ENCODE data around the gene CATSPERD.

Gene CATSPERD

DNA sequence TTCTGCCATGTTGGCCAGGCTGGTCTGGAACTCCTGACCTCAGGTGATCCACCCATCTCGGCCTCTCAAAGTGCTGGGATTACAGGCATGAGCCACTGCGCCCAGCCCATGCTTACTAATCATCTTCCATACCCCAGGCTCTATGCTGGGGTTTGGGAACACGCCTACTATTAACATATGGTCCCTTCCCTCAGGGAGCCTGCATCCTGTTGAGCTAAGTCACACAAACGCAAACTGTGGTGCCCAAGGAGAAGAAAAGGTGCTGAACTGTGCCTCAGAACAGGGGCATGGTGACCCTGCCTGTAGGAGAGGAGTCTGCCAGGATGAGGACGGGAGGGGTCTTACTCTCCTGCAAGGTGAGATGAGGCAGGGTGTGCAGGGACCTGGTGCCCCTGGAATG is 45.7 kb upstream of the CATSPERD start:
- TF ChIP-seq POLR2AphosphoS5 (IDR thresholded peaks at IDR 0.05; ENCODE audit: low read depth, low read length) (no peak), FOXP2 (optimal IDR thresholded peaks at IDR 0.05; ENCODE audit: borderline replicate concordance, extremely low read depth, extremely low read length, insufficient read depth) (no peak), TAF1 (IDR thresholded peaks at IDR 0.05; ENCODE audit: borderline replicate concordance, insufficient read depth, low read length) (no peak), SIN3A (IDR thresholded peaks at IDR 0.05; ENCODE audit: borderline replicate concordance, insufficient read depth, low read length) (no peak)
- TF ChIP-seq, protein P1, sequence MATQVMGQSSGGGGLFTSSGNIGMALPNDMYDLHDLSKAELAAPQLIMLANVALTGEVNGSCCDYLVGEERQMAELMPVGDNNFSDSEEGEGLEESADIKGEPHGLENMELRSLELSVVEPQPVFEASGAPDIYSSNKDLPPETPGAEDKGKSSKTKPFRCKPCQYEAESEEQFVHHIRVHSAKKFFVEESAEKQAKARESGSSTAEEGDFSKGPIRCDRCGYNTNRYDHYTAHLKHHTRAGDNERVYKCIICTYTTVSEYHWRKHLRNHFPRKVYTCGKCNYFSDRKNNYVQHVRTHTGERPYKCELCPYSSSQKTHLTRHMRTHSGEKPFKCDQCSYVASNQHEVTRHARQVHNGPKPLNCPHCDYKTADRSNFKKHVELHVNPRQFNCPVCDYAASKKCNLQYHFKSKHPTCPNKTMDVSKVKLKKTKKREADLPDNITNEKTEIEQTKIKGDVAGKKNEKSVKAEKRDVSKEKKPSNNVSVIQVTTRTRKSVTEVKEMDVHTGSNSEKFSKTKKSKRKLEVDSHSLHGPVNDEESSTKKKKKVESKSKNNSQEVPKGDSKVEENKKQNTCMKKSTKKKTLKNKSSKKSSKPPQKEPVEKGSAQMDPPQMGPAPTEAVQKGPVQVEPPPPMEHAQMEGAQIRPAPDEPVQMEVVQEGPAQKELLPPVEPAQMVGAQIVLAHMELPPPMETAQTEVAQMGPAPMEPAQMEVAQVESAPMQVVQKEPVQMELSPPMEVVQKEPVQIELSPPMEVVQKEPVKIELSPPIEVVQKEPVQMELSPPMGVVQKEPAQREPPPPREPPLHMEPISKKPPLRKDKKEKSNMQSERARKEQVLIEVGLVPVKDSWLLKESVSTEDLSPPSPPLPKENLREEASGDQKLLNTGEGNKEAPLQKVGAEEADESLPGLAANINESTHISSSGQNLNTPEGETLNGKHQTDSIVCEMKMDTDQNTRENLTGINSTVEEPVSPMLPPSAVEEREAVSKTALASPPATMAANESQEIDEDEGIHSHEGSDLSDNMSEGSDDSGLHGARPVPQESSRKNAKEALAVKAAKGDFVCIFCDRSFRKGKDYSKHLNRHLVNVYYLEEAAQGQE (IDR thresholded peaks at IDR 0.05; ENCODE audit: insufficient read depth in 1 of 2, low read depth in 2 of 2, low read length in 2 of 2): no peak

DNA sequence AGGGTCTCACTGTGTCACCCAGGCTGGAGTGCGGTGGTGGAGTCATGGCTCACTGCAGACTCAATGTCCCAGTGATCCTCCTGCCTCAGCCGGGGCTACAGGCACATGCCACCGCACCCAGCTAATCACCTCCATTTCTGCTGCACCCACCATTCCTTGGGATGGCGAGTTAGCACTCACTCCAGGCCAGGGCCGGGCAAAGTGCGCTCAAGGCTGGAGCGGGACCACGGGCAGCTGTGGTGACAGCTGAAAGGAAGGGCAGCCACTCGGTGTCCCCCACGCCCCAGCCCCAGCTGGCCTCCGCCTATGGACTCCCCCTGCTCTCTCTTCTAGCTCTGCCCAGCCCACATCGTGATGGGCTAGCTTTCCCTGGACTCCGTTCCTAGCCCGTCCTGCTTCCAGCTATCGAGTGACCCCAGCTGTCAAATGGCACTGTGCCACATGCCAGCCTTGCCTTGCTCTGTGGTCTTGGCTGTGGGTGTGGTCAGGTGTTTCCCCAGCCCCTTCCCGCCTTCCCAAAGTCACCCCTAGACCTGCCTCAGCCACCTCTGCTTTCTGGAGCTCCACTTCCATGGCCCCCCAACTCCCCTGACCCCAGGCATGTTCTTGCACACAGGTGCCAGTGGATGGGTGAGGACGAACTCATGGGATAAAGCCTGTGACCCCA is 44.2 kb upstream of the CATSPERD start:
- TF ChIP-seq TAF1 (IDR thresholded peaks at IDR 0.05; ENCODE audit: borderline replicate concordance, insufficient read depth, low read length) (no peak), SIN3A (IDR thresholded peaks at IDR 0.05; ENCODE audit: borderline replicate concordance, insufficient read depth, low read length) (no peak), FOXP2 (optimal IDR thresholded peaks at IDR 0.05; ENCODE audit: borderline replicate concordance, extremely low read depth, extremely low read length, insufficient read depth) (no peak), POLR2AphosphoS5 (IDR thresholded peaks at IDR 0.05; ENCODE audit: low read depth, low read length) (no peak)
- TF ChIP-seq, protein P1 (IDR thresholded peaks at IDR 0.05; ENCODE audit: insufficient read depth in 1 of 2, low read depth in 2 of 2, low read length in 2 of 2): no peak

DNA sequence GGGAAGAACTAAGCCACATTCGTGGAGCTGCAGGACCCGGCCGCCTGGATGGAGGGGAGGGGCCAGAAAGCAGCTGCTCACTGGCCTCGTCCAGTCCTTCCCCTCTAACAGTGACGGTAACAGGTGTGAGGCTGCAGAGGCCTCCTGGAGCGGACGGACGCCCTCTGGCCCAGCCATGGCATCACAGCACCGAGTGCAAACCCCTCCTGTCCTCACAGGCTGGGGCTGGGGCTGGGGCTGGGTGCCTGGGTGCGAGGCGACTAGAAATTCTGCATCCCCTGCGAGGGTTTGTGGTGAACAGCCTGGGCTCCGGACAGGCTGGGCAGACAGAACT is 43.7 kb upstream of the CATSPERD start:
- no peak; the same call in 1 of the 2 replicates for TF ChIP-seq POLR2AphosphoS5 (IDR thresholded peaks at IDR 0.05; ENCODE audit: low read depth, low read length)
- no peak for TF ChIP-seq TAF1 (IDR thresholded peaks at IDR 0.05; ENCODE audit: borderline replicate concordance, insufficient read depth, low read length)
- TF ChIP-seq FOXP2 (optimal IDR thresholded peaks at IDR 0.05; ENCODE audit: borderline replicate concordance, extremely low read depth, extremely low read length, insufficient read depth): no peak
- TF ChIP-seq SIN3A (IDR thresholded peaks at IDR 0.05; ENCODE audit: borderline replicate concordance, insufficient read depth, low read length): no peak
- TF ChIP-seq, protein P1 (IDR thresholded peaks at IDR 0.05; ENCODE audit: insufficient read depth in 1 of 2, low read depth in 2 of 2, low read length in 2 of 2): no peak

DNA sequence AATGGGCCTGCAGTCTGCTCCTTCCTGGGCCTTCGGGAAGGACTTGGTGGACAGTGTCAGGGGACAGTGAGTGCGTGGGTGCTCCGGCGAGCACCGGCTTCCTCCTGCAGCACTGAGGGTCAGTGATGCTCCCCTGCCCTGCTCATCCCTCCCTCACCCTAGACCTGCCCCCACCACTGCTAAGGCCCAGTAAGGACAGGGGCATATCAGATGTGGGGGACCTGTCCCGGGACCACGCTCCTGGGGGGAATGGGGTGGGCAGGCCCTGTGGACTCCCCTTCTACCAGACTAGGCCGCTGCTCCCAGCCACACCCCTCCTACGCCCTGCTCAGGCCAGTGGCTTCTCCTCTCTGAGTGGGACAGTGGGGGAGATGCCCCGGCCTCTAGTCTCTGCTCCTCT is 43.3 kb upstream of the CATSPERD start:
- TF ChIP-seq, protein P1 (IDR thresholded peaks at IDR 0.05; ENCODE audit: insufficient read depth in 1 of 2, low read depth in 2 of 2, low read length in 2 of 2): no peak
- no peak for TF ChIP-seq SIN3A (IDR thresholded peaks at IDR 0.05; ENCODE audit: borderline replicate concordance, insufficient read depth, low read length)

- TF ChIP-seq FOXP2 (optimal IDR thresholded peaks at IDR 0.05; ENCODE audit: borderline replicate concordance, extremely low read depth, extremely low read length, insufficient read depth) (no peak), TAF1 (IDR thresholded peaks at IDR 0.05; ENCODE audit: borderline replicate concordance, insufficient read depth, low read length) (no peak), SIN3A (IDR thresholded peaks at IDR 0.05; ENCODE audit: borderline replicate concordance, insufficient read depth, low read length) (no peak), POLR2AphosphoS5 (IDR thresholded peaks at IDR 0.05; ENCODE audit: low read depth, low read length) (no peak)
- TF ChIP-seq, protein P1 (IDR thresholded peaks at IDR 0.05; ENCODE audit: insufficient read depth in 1 of 2, low read depth in 2 of 2, low read length in 2 of 2): no peak
Observed at GRCh38 chr19:5677580-5677979, 42.9 kb upstream of the CATSPERD start.
